IMR-90 (cell line): ENCODE data around the gene OSCP1. TPM values are rescaled to one million over a fixed set of nuclear protein-coding genes. Genes with fewer than 3 reads are reported as not detected.

Experiments used
- ATAC-seq: fragments of 200-7000 bp; cut with Tn5 transposase; 2 replicates; pipeline ENCODE4 v1.9.1; 2020; ENCODE audit warnings: low read depth, mild to moderate bottlenecking, moderate library complexity
- BruUV-seq: library from RNA; stranded (reverse); fragments of 400-500 nt; replicated peaks from 2 replicates; lab custom pipeline; 2021; lab: Mats Ljungman, UMichigan
- CTCF ChIA-PET: fragments of 300-600 bp; formaldehyde crosslinking; extraction: SDS; loops from one replicate; lab custom pipeline; 2021; ENCODE audit warnings: antibody characterized with exemption; lab: Yijun Ruan, JAX
- POLR2A ChIA-PET: fragments of 300-600 bp; sonication (Branson Sonifier 250); formaldehyde crosslinking; loops from one replicate; lab custom pipeline; 2022; ENCODE audit warnings: antibody characterized with exemption; ENCODE audit not compliant: unreplicated experiment; lab: Charles Lee
- DNase-seq: peaks from one replicate; pipeline ENCODE4 v3.0.0; 2013
- H2AFZ ChIP-seq: replicated peaks from 2 replicates; pipeline ENCODE3; 2013; ENCODE audit warnings: low read length, mild to moderate bottlenecking; ENCODE audit not compliant: poor library complexity
- H2AK5ac ChIP-seq: 2 replicates; pipeline ENCODE4 v1.6.1; 2013; ENCODE audit warnings: low read depth, low read length, inconsistent platforms
- H2AK9ac ChIP-seq: replicated peaks from 2 replicates; pipeline ENCODE3; 2013; ENCODE audit warnings: mild to moderate bottlenecking, low read depth, low read length, moderate library complexity; ENCODE audit not compliant: poor library complexity
- H2BK120ac ChIP-seq: 2 replicates; pipeline ENCODE4 v1.6.1; 2013; ENCODE audit warnings: low read depth, low read length, inconsistent platforms
- H2BK15ac ChIP-seq: 3 replicates; pipeline ENCODE4 v1.6.1; 2013; ENCODE audit warnings: low read depth, low read length, inconsistent platforms
- H2BK20ac ChIP-seq: 2 replicates; pipeline ENCODE4 v1.6.1; 2013; ENCODE audit warnings: low read depth, mild to moderate bottlenecking, inconsistent platforms, low read length, moderate library complexity
- H2BK5ac ChIP-seq: 2 replicates; pipeline ENCODE4 v1.6.1; 2013; ENCODE audit warnings: mild to moderate bottlenecking, low read depth, low read length, inconsistent platforms; ENCODE audit not compliant: poor library complexity, severe bottlenecking
- H3K14ac ChIP-seq: replicated peaks from 2 replicates; pipeline ENCODE4 v1.6.1; 2013; ENCODE audit warnings: low read depth, low read length, inconsistent platforms
- H3K18ac ChIP-seq: 2 replicates; pipeline ENCODE4 v1.6.1; 2013; ENCODE audit warnings: low read depth, low read length, control low read depth
- H3K23ac ChIP-seq: 2 replicates; pipeline ENCODE4 v1.6.1; 2013; ENCODE audit warnings: low read depth, low read length, inconsistent platforms
- H3K27ac ChIP-seq: 2 replicates; pipeline ENCODE4 v1.5.1; 2013; ENCODE audit warnings: mild to moderate bottlenecking, control low read depth, low read length; ENCODE audit not compliant: insufficient read depth
- H3K27me3 ChIP-seq: 2 replicates; pipeline ENCODE4 v1.6.1; 2013; ENCODE audit warnings: low read length; ENCODE audit not compliant: control insufficient read depth, insufficient read depth
- H3K36me3 ChIP-seq: 2 replicates; pipeline ENCODE4 v1.6.1; 2013; ENCODE audit warnings: low read length, mixed read lengths; ENCODE audit not compliant: control insufficient read depth, insufficient read depth
- H3K4ac ChIP-seq: 2 replicates; pipeline ENCODE4 v1.6.1; 2013; ENCODE audit warnings: low read depth, low read length, inconsistent platforms
- H3K4me1 ChIP-seq: 2 replicates; pipeline ENCODE4 v1.6.1; 2013; ENCODE audit warnings: low read length, mixed read lengths; ENCODE audit not compliant: control insufficient read depth, insufficient read depth
- H3K4me2 ChIP-seq: 2 replicates; pipeline ENCODE4 v1.6.1; 2013; ENCODE audit warnings: low read depth, mild to moderate bottlenecking, control low read depth, low read length, moderate library complexity
- H3K4me3 ChIP-seq: 2 replicates; pipeline ENCODE4 v1.5.1; 2013; ENCODE audit warnings: low read depth, mild to moderate bottlenecking, control low read depth, low read length, moderate library complexity; ENCODE audit not compliant: insufficient read depth
- H3K56ac ChIP-seq: 2 replicates; pipeline ENCODE4 v1.6.1; 2013; ENCODE audit warnings: low read length, inconsistent platforms; ENCODE audit not compliant: insufficient read depth; ENCODE audit errors: extremely low read depth
- H3K79me1 ChIP-seq, 2 experiments: 2 replicates each; pipeline ENCODE4 v1.6.1; 2013; ENCODE audit warnings: low read length in 2 of 2, inconsistent platforms in 1 of 2, low read depth in 1 of 2
- H3K9ac ChIP-seq: 2 replicates; pipeline ENCODE4 v1.6.1; 2013; ENCODE audit warnings: low read depth, low read length, control low read depth
- H3K9me1 ChIP-seq: 2 replicates; pipeline ENCODE4 v1.6.1; 2013; ENCODE audit warnings: low read length, inconsistent platforms; ENCODE audit not compliant: insufficient read depth
- H3K9me3 ChIP-seq: 2 replicates; pipeline ENCODE4 v1.6.1; 2013; ENCODE audit warnings: low read length; ENCODE audit not compliant: control insufficient read depth, insufficient read depth
- H4K20me1 ChIP-seq: 2 replicates; pipeline ENCODE4 v1.6.1; 2013; ENCODE audit warnings: low read length, inconsistent platforms; ENCODE audit not compliant: insufficient read depth
- H4K5ac ChIP-seq: 2 replicates; pipeline ENCODE4 v1.6.1; 2013; ENCODE audit warnings: mild to moderate bottlenecking, low read depth, low read length, control low read depth
- H4K8ac ChIP-seq, 2 experiments: 2 replicates each; pipeline ENCODE4 v1.6.1; 2013; ENCODE audit warnings: low read depth in 2 of 2, low read length in 2 of 2, control low read depth in 1 of 2, inconsistent platforms in 1 of 2
- H4K91ac ChIP-seq: 2 replicates; pipeline ENCODE4 v1.6.1; 2013; ENCODE audit warnings: low read depth, low read length, inconsistent platforms; ENCODE audit not compliant: insufficient read depth
- BHLHE40 ChIP-seq: fragments of 150-350 bp; IDR thresholded peaks from 2 replicates; pipeline ENCODE4 v1.6.1; 2016; ENCODE audit warnings: mild to moderate bottlenecking, low read depth, low read length
- CEBPB ChIP-seq: IDR thresholded peaks from 2 replicates; pipeline ENCODE4 v1.6.1; 2012; ENCODE audit warnings: low read depth, low read length, improper control_type of control experiment
- CHD1 ChIP-seq: IDR thresholded peaks from 2 replicates; pipeline ENCODE4 v1.6.1; 2012; ENCODE audit warnings: low read depth, low read length, improper control_type of control experiment
- CTCF ChIP-seq: conservative IDR thresholded peaks from 2 replicates; pipeline ENCODE4 v1.5.1; 2012; ENCODE audit warnings: mild to moderate bottlenecking, low read depth, low read length, improper control_type of control experiment
- FOS ChIP-seq: fragments of 150-350 bp; IDR thresholded peaks from 2 replicates; pipeline ENCODE4 v1.6.1; 2016; ENCODE audit warnings: low read depth, low read length
- MAFK ChIP-seq: IDR thresholded peaks from 2 replicates; pipeline ENCODE4 v1.6.1; 2012; ENCODE audit warnings: low read depth, low read length, improper control_type of control experiment
- MAZ ChIP-seq: IDR thresholded peaks from 2 replicates; pipeline ENCODE4 v1.6.1; 2012; ENCODE audit warnings: low read depth, mild to moderate bottlenecking, low read length, improper control_type of control experiment, moderate library complexity, borderline replicate concordance
- MXI1 ChIP-seq: IDR thresholded peaks from 2 replicates; pipeline ENCODE4 v1.6.1; 2012; ENCODE audit warnings: low read depth, mild to moderate bottlenecking, low read length, moderate library complexity, borderline replicate concordance
- NFE2L2 ChIP-seq: fragments of 150-350 bp; IDR thresholded peaks from 2 replicates; pipeline ENCODE4 v1.6.1; 2016; ENCODE audit warnings: low read depth, mild to moderate bottlenecking, low read length
- RAD21 ChIP-seq: IDR thresholded peaks from 2 replicates; pipeline ENCODE4 v1.6.1; 2012; ENCODE audit warnings: low read length, improper control_type of control experiment
- RCOR1 ChIP-seq: IDR thresholded peaks from 2 replicates; pipeline ENCODE4 v1.6.1; 2012; ENCODE audit warnings: mild to moderate bottlenecking, low read length, improper control_type of control experiment; ENCODE audit not compliant: insufficient replicate concordance
- RFX5 ChIP-seq: IDR thresholded peaks from 2 replicates; pipeline ENCODE4 v1.8.0; 2012; ENCODE audit warnings: low read depth, mild to moderate bottlenecking, low read length, moderate library complexity
- SMC3 ChIP-seq: fragments of 150-350 bp; IDR thresholded peaks from 2 replicates; pipeline ENCODE4 v1.6.1; 2016; ENCODE audit warnings: low read depth, mild to moderate bottlenecking, antibody characterized with exemption, low read length, moderate library complexity
- USF2 ChIP-seq: fragments of 150-350 bp; IDR thresholded peaks from 2 replicates; pipeline ENCODE4 v1.6.1; 2017; ENCODE audit warnings: mild to moderate bottlenecking, antibody characterized with exemption, low read length, low read depth
- WGBS, 2 experiments: methylation state at CpG; one replicate each; pipeline versions ENCODE4 v1.1.5 to v1.1.7; 2013; ENCODE audit warnings: missing lambda C conversion rate in 2 of 2; ENCODE audit not compliant: insufficient read length in 1 of 2; ENCODE audit errors: extremely low coverage in 2 of 2; 5-methylcytosine and 5-hydroxymethylcytosine counted together
- dilution Hi-C: fragments of 300-500 bp; cut with HindIII; formaldehyde crosslinking; loops from one replicate; pipeline ENCODE4 v1.14.3; 2018; ENCODE audit warnings: low sequenced_read_pairs; ENCODE audit not compliant: unreplicated experiment
- in situ Hi-C: fragments of 300-500 bp; cut with MboI; formaldehyde crosslinking; loops from 3 replicates; pipeline ENCODE4 v1.14.3; 2019; ENCODE audit warnings: low sequenced_read_pairs, inconsistent platforms, mixed read lengths
- intact Hi-C: fragments of 100-400 bp; cut with micrococcal nuclease; formaldehyde crosslinking; loops from 2 replicates; pipeline ENCODE4 v1.10.0; 2022
- polyA plus RNA-seq, 3 experiments: library from polyadenylated mRNA; depleted of rRNA; stranded (reverse); fragments of >200 nt; gene quantifications; 2 replicates each; pipeline ENCODE4 v1.2.3, GENCODE V29; 2012; ENCODE audit warnings: low replicate concordance in 1 of 3
- total RNA-seq: library from RNA; depleted of rRNA; stranded (reverse); fragments of >200 nt; gene quantifications from 2 replicates; pipeline ENCODE4 v1.2.3, GENCODE V29; 2012
- TF ChIP-seq, protein P1 (sequence below): fragments of 150-350 bp; IDR thresholded peaks from 2 replicates; pipeline ENCODE4 v1.6.1; 2016; ENCODE audit warnings: low read depth, mild to moderate bottlenecking, low read length, moderate library complexity, borderline replicate concordance

OSCP1 gene
- total and polyA plus RNA-seq, 2 of the 4 experiments (the other 2 are of a cell fraction): 7.8 to 11.8 TPM

DNA sequence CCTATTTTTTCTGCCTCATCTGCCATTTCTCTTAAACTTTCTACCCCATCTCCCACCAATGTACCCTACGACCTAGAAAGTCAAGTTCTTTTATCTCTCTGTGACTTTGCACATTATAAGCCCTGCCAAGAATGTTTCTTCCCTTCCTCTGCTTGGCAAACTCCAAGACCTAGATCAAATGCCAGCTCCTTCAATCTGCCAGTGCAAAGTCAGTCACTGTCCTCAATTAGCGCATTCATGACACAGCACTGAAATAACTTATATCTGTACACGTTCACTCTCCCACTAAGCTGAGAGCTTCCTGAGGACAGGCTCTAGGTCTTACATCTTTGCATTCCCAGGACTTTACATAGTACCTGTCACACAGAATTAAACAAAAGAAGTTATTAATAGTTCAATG lies 31.1 kb downstream of the OSCP1 start:
- H4K20me1 ChIP-seq: no peaks in the 10 kb centered on the region
- H3K9ac ChIP-seq: no peak overlapping the region
- H3K23ac ChIP-seq: no peak overlapping the region
- peaks cover 5% of the 10 kb centered on the region for H3K4me1 ChIP-seq
- no peak overlapping the region for H3K14ac ChIP-seq
- ChIA-PET POLR2A (interaction anchor here (0.8 to 1.4 kb wide), 2 partner anchors 32 to 268 kb away, joined by 3 to 4 read pairs; no protein-coding TSS in a partner anchor), CTCF (interaction anchor here (0.6 to 1.7 kb wide), 6 partner anchors 18 to 119 kb away, joined by 3 to 11 read pairs (median 4); partner anchors contain the start of gene OSCP1)
- no peak overlapping the region for H3K4me2 ChIP-seq
- H2BK120ac ChIP-seq: no peak overlapping the region
- no peak for DNase-seq
- H3K9me3 ChIP-seq: no peaks in the 10 kb centered on the region
- H4K91ac ChIP-seq: no peak overlapping the region
- H4K8ac ChIP-seq: no peak overlapping the region; a peak in 1 of 4 replicates
- dilution Hi-C loops: no loop called here
- no peak overlapping the region for H3K56ac ChIP-seq
- in situ Hi-C loops: loop anchor here (25.0 kb wide), 1 partner anchor 307 kb away; no protein-coding TSS in a partner anchor
- H2BK20ac ChIP-seq: 0 out of 2 replicates have a peak overlapping the region, but pooled peaks have one; percentile 0
- H2BK5ac ChIP-seq: no peak overlapping the region
- H3K27me3 ChIP-seq: no peaks in the 10 kb centered on the region
- H2AK9ac ChIP-seq: no peak overlapping the region
- ATAC-seq: no peak; the same call in 1 of the 2 replicates
- H2AK5ac ChIP-seq: 0 out of 2 replicates have a peak overlapping the region, but pooled peaks have one; percentile 33
- no peak overlapping the region; the same call in 1 of the 2 replicates for H3K4ac ChIP-seq
- H3K27ac ChIP-seq: peak overlapping the region; percentile 23; the same call in 1 of the 2 replicates
- intact Hi-C loops: no loop called here
- H3K18ac ChIP-seq: 0 out of 2 replicates have a peak overlapping the region, but pooled peaks have one; percentile 36
- BruUV-seq: no TSS peak
- H2BK15ac ChIP-seq: peak overlapping the region; percentile 32; the same call in 1 of the 3 replicates
- H4K5ac ChIP-seq: peak overlapping the region; percentile 19; the same call in 1 of the 2 replicates
- no peak overlapping the region for H3K4me3 ChIP-seq
- WGBS, 2 experiments: 85% methylated on average over 2 of the region's 3 CpGs; no CpG with 5 or more reads in 1 of the 2 experiments
- no peak overlapping the region for H2AFZ ChIP-seq
- peaks cover 3% of the 10 kb centered on the region; the same call in 1 of the 2 replicates for H3K36me3 ChIP-seq
- H3K9me1 ChIP-seq: no peaks in the 10 kb centered on the region
- H3K79me1 ChIP-seq: no peaks in the 10 kb centered on the region
- TF ChIP-seq BHLHE40 (no peak), NFE2L2 (no peak), MXI1 (no peak), RAD21 (no peak), USF2 (no peak), RFX5 (no peak), CHD1 (no peak), SMC3 (no peak), CTCF (no peak), MAZ (no peak), FOS (no peak), CEBPB (no peak), RCOR1 (no peak), MAFK (no peak)
- TF ChIP-seq, protein P1, sequence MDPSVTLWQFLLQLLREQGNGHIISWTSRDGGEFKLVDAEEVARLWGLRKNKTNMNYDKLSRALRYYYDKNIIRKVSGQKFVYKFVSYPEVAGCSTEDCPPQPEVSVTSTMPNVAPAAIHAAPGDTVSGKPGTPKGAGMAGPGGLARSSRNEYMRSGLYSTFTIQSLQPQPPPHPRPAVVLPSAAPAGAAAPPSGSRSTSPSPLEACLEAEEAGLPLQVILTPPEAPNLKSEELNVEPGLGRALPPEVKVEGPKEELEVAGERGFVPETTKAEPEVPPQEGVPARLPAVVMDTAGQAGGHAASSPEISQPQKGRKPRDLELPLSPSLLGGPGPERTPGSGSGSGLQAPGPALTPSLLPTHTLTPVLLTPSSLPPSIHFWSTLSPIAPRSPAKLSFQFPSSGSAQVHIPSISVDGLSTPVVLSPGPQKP: no peak
